ENCODE data around the gene SMIM35.

The SMIM35 gene

GRCh38 chr11:118057251-118058145, 29.3 kb downstream of the SMIM35 start:
- DNase-seq (ENCODE audit: low read depth), result no peak

- no peak for DNase-seq (ENCODE audit: low read depth)
These were observed 30.0 kb downstream of the SMIM35 start for GRCh38 chr11:118056806-118057205.

GRCh38 chr11:118055966-118056365, 30.8 kb downstream of the SMIM35 start:
- DNase-seq (ENCODE audit: low read depth), result no peak

- no peak for DNase-seq (ENCODE audit: low read depth)
These were observed 31.8 kb downstream of the SMIM35 start for GRCh38 chr11:118054712-118055640.

GRCh38 chr11:118052581-118053206, 34.1 kb downstream of the SMIM35 start:
- no peak for DNase-seq (ENCODE audit: low read depth)

- no peak for DNase-seq (ENCODE audit: low read depth)
These were observed 34.9 kb downstream of the SMIM35 start for GRCh38 chr11:118051611-118052461.

- no peak for DNase-seq (ENCODE audit: low read depth)
These were observed 35.6 kb downstream of the SMIM35 start for GRCh38 chr11:118051136-118051610.

GRCh38 chr11:118050208-118050891, 36.4 kb downstream of the SMIM35 start:
- DNase-seq (ENCODE audit: low read depth), result no peak

- DNase-seq (ENCODE audit: low read depth), result no peak
These were observed 37.0 kb downstream of the SMIM35 start for GRCh38 chr11:118049771-118050170.

GRCh38 chr11:118048472-118049370, 38.0 kb downstream of the SMIM35 start:
- no peak for DNase-seq (ENCODE audit: low read depth)

- DNase-seq (ENCODE audit: low read depth), result no peak
These were observed 39.0 kb downstream of the SMIM35 start for GRCh38 chr11:118047749-118048148.

- DNase-seq (ENCODE audit: low read depth), result no peak
These were observed 39.6 kb downstream of the SMIM35 start for GRCh38 chr11:118046964-118047700.

- DNase-seq (ENCODE audit: low read depth), result no peak
These were observed 40.5 kb downstream of the SMIM35 start for GRCh38 chr11:118046051-118046963.

- no peak for DNase-seq (ENCODE audit: low read depth)
These were observed 41.6 kb downstream of the SMIM35 start for GRCh38 chr11:118045191-118045590.

GRCh38 chr11:118042796-118043195, 44.0 kb downstream of the SMIM35 start:
- DNase-seq (ENCODE audit: low read depth), result no peak

GRCh38 chr11:118042141-118042540, 44.6 kb downstream of the SMIM35 start:
- DNase-seq (ENCODE audit: low read depth), result no peak

GRCh38 chr11:118033443-118033842, 53.3 kb downstream of the SMIM35 start:
- DNase-seq (ENCODE audit: low read depth), result no peak

GRCh38 chr11:118028626-118029025, 58.1 kb downstream of the SMIM35 start:
- DNase-seq (ENCODE audit: low read depth), result no peak

All from stimulated activated CD8-positive, alpha-beta memory T cell treated with anti-CD3 and anti-CD28 coated beads, Interleukin-15, amount 100 ng/mL, for 24 hours (primary cell).